SIG-M5 treated with dmso at 0.1 percent for 504 hours (cell line): ENCODE measurements around the gene PCDHGB5.
A peak's percentile ranks its signal among the peaks of the same experiment; 100 is the strongest.
"Not testable (repeated sequence)": the region's sequence is repeated elsewhere in the genome, so short reads cannot be mapped to it uniquely, and the experiment has no call there.

Source experiments
- DNase-seq: peaks from one replicate; lab custom pipeline; 2025; ENCODE audit not compliant: unreplicated experiment; lab: John Stamatoyannopoulos, UW

The PCDHGB5 gene

GRCh38 chr5:141397756-141398551 is at the start of gene PCDHGB5:
Gene PCDHGB5, plus strand, starts transcription at chr5:141397947. Its CDS starts 181 bp downstream, at chr5:141398128.
- DNase-seq: not testable (repeated sequence)

DNA sequence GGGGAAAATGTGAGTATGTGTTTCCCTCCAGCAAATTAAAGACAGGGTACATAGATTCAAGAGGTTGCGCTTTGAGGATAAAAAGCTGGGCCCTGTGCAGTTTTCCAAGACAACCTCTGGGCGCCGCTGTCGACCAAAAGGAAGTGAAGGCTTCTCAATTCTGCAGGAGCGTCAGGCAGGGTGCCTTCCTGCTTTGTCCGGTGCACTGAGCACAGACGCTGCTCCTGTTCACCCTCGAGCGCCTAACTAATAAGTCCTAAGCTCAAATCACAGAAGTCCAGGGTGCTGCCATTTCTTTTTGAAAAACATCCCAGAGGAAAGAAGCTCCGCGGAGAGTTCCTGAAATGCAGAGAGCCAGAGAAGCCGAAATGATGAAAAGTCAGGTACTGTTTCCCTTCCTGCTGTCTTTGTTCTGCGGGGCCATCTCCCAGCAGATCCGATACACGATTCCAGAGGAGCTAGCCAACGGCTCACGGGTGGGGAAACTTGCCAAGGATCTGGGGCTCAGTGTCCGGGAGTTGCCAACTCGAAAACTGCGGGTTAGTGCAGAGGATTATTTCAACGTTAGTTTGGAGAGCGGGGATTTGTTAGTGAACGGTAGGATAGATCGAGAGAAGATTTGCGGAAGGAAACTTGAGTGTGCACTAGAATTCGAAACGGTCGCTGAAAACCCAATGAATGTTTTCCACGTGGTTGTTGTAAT is 47.7 kb upstream of the PCDHGB5 start, which contains the start of gene PCDHGB1:
PCDHGB1 (plus strand) TSS at position 183 of the 703 bp plus-strand sequence; CDS start at position 345, 162 bp downstream.
- DNase-seq: peak; percentile 45

GRCh38 chr5:141351591-141351990 is 46.2 kb upstream of the PCDHGB5 start:
- DNase-seq: no peak

GRCh38 chr5:141354900-141355469 is 42.8 kb upstream of the PCDHGB5 start, which contains the start of gene PCDHGA4:
Gene PCDHGA4, plus strand, starts transcription at chr5:141355021. Its CDS starts 87 bp downstream, at chr5:141355108.
- DNase-seq: no peak

DNA sequence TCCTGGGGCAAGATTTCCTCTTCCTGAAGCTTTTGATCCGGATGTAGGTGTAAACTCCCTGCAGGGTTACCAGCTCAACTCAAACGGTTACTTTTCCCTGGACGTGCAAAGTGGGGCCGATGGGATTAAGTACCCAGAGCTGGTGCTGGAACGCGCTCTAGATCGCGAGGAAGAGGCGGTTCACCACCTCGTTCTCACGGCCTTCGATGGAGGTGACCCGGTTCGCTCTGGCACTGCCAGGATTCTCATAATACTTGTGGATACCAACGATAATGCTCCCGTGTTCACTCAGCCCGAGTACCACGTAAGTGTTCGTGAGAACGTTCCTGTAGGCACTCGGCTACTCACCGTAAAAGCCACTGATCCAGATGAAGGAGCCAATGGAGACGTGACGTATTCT is 42.1 kb upstream of the PCDHGB5 start:
- no peak for DNase-seq

DNA sequence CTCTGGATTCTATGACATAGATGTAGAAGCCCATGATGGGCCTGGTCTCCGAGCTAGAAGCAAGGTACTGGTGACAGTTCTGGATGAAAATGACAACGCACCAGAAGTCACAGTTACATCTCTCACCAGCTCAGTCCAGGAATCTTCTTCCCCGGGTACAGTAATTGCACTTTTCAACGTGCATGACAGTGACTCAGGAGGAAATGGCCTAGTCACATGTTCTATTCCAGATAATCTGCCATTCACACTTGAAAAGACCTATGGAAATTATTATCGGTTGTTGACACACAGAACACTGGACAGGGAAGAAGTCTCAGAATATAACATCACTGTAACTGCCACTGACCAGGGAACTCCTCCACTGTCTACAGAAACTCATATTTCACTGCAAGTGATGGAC is 41.6 kb upstream of the PCDHGB5 start:
- DNase-seq: no peak

DNA sequence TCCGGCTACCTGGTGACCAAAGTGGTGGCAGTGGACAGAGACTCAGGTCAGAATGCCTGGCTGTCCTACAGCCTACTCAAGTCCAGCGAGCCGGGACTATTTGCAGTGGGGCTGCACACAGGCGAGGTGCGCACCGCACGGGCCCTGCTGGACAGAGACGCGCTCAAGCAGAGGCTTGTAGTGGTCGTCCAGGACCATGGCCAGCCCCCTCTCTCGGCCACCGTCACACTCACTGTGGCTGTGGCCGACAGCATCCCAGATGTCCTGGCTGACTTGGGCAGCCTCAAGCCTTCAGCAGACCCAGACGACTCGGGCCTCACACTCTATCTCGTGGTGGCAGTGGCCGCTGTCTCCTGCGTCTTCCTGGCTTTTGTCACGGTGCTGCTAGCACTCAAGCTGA is 40.8 kb upstream of the PCDHGB5 start:
- DNase-seq: no peak

DNA sequence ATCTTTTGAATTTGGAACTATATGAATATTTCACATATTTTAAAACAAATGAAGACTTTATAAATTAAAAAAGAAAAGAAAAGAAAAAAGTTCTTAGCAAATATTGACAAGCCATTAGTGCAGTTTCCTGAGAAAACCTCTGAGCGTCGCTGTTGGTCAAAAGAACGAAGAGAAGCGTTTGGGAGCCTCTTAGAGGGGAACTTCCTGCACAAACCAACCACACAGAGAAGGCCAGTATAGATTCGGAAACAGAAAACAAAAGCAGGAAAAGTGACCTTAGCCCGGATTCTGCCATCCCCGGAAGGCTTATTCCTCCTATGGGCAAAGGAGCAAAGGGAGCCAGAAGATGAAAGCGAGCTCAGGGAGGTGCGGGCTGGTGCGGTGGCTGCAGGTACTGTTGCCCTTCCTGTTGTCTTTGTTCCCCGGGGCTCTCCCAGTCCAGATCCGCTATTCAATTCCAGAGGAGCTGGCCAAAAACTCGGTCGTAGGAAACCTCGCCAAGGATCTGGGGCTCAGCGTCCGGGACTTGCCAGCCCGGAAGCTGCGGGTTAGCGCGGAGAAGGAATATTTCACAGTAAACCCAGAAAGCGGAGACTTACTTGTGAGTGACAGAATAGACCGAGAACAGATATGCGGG is 37.8 kb upstream of the PCDHGB5 start, which contains the start of gene PCDHGB2:
PCDHGB2 (plus strand) TSS at position 205 of the 637 bp plus-strand sequence; CDS start at position 347, 142 bp downstream.
- DNase-seq: peak; percentile 51

- no peak for DNase-seq
Observed at GRCh38 chr5:141360685-141361084, 37.1 kb upstream of the PCDHGB5 start.

GRCh38 chr5:141362719-141363118 is 35.0 kb upstream of the PCDHGB5 start:
- no peak for DNase-seq

DNA sequence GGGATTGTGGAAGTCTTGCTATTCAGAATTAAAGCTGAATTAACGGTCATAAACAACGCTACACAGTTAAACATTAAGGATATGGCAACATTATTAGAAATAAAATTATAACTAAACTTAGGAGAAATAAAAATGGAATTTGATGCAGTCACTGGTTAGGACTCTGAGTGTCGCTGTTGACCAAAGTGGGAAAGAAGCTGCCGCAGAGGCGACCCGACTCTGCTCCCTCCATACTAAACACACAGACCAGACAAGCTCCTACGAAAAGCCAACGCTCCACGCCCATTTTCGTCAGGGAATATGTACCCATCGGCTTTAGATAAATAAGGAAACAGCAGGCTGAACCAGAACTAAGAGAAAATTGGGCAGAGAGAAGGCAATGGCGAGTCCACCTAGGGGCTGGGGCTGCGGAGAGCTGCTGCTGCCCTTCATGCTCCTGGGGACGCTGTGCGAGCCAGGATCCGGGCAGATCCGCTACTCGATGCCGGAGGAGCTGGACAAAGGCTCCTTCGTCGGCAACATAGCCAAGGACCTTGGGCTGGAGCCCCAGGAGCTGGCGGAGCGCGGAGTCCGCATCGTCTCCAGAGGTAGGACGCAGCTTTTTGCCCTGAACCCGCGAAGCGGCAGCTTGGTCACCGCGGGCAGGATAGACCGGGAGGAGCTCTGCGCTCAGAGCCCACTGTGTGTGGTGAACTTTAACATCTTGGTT is 33.6 kb upstream of the PCDHGB5 start, which contains the start of gene PCDHGA5:
PCDHGA5 (plus strand) TSS at position 211 of the 709 bp plus-strand sequence; CDS start at position 380, 169 bp downstream.
- no peak for DNase-seq

DNA sequence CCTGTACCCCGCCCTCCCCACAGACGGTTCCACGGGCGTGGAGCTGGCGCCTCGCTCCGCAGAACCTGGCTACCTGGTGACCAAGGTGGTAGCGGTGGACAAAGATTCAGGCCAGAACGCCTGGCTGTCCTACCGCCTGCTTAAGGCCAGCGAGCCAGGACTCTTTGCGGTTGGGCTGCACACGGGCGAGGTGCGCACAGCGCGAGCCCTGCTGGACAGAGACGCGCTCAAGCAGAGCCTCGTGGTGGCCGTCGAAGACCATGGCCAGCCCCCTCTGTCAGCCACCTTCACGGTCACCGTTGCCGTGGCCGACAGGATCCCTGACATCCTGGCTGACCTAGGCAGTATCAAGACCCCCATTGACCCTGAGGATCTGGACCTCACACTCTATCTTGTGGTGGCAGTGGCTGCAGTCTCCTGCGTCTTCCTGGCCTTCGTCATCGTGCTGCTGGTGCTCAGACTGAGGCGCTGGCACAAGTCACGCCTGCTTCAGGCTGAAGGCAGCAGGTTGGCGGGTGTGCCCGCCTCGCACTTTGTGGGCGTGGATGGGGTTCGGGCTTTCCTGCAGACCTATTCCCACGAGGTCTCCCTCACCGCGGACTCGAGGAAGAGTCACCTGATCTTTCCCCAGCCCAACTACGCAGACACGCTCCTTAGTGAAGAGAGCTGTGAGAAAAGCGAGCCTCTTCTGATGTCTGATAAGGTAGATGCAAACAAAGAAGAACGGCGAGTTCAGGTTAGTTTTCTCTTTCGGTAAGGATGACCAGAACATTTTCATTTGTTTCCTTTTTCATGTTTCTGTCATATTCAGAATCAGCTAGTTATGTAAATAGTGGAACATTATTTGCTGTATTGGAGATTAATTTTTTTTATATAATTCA is 31.5 kb upstream of the PCDHGB5 start:
- no peak for DNase-seq

- no peak for DNase-seq
Observed at GRCh38 chr5:141369994-141370848, 27.5 kb upstream of the PCDHGB5 start, which contains the start of gene PCDHGB3. Gene PCDHGB3, plus strand, starts transcription at chr5:141370242. Its CDS starts 153 bp downstream, at chr5:141370395.

DNA sequence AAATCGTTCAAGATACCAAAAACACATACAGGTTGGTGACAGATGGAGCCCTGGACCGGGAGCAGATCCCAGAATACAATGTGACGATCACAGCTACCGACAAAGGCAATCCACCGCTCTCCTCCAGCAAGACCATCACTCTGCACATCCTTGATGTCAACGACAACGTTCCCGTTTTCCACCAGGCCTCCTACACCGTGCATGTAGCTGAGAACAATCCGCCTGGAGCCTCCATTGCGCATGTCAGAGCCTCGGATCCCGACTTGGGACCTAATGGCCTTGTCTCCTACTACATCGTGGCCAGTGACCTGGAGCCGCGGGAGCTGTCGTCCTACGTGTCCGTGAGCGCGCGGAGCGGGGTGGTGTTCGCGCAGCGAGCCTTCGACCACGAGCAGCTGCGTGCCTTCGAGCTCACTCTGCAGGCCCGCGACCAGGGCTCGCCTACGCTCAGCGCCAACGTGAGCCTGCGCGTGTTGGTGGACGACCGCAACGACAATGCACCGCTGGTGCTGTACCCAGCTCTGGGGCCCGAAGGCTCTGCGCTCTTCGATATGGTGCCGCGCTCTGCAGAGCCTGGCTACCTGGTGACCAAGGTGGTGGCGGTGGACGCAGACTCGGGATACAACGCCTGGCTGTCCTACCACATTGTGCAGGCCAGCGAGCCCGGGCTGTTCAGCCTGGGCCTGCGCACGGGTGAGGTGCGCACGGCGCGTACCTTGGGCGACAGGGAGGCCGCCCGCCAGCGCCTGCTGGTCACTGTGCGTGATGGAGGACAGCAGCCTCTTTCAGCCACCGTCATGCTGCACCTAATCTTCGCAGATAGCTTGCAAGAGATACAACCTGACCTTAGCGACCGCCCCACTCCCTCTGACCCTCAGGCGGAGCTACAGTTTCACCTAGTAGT is 25.9 kb upstream of the PCDHGB5 start:
- DNase-seq: no peak

GRCh38 chr5:141373673-141374317 is 24.0 kb upstream of the PCDHGB5 start, which contains the start of gene PCDHGA6:
Gene PCDHGA6, plus strand, starts transcription at chr5:141373891. Its CDS starts 193 bp downstream, at chr5:141374084.
- no peak for DNase-seq

DNA sequence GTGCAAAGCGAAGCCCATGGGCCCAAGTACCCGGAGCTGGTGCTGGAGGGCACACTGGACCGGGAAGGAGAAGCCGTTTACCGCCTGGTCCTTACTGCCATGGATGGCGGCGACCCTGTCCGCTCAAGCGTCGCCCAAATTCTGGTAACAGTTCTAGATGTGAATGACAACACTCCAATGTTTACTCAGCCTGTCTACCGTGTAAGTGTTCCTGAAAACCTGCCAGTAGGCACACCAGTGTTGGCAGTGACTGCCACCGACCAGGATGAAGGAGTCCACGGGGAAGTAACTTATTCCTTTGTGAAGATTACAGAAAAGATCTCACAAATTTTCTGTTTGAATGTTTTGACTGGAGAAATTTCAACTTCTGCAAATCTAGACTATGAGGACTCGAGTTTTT is 23.1 kb upstream of the PCDHGB5 start:
- no peak for DNase-seq
